HL-60 (cell line): ENCODE data around the gene KLHDC2.
A peak's percentile ranks its signal among the peaks of the same experiment; 100 is the strongest.

Experiments
- DNase-seq, 2 experiments: peaks; one replicate each; pipeline ENCODE4 v3.0.0-alpha.2; 2010 to 2020; ENCODE audit warnings: low read depth in 1 of 2, low spot score in 1 of 2
- H3K27ac ChIP-seq: fragments of 250-450 bp; sonication (Bioruptor Pico); replicated peaks from 2 replicates; pipeline ENCODE4 v1.5.1; 2020; ENCODE audit warnings: mild to moderate bottlenecking, moderate library complexity
- H3K27me3 ChIP-seq: fragments of 250-450 bp; sonication (Bioruptor Pico); 2 replicates; pipeline ENCODE4 v1.5.1; 2021; ENCODE audit warnings: mild to moderate bottlenecking, moderate library complexity; ENCODE audit not compliant: insufficient read depth, poor library complexity, severe bottlenecking
- H3K4me3 ChIP-seq: replicated peaks from 2 replicates; pipeline ENCODE4 v1.5.1; 2011; ENCODE audit warnings: mild to moderate bottlenecking, control low read depth, low read length; ENCODE audit not compliant: insufficient read depth
- GABPA ChIP-seq: IDR thresholded peaks from 2 replicates; pipeline ENCODE4 v1.6.1; 2012; ENCODE audit warnings: low read depth
- POLR2AphosphoS5 ChIP-seq: IDR thresholded peaks from 2 replicates; pipeline ENCODE4 v1.6.1; 2012; ENCODE audit warnings: low read depth
- SPI1 ChIP-seq: IDR thresholded peaks from 2 replicates; pipeline ENCODE4 v1.6.1; 2012; ENCODE audit warnings: low read depth, mild to moderate bottlenecking, borderline replicate concordance
- TF ChIP-seq, protein P1 (sequence below): IDR thresholded peaks from one replicate; pipeline ENCODE4 v1.5.1; 2011; ENCODE audit warnings: low read length, control low read depth, inconsistent platforms; ENCODE audit not compliant: insufficient read depth
- TF ChIP-seq, protein P2 (sequence below): IDR thresholded peaks from 2 replicates; pipeline ENCODE4 v1.6.1; 2012; ENCODE audit warnings: low read depth; ENCODE audit not compliant: insufficient replicate concordance

The KLHDC2 gene

DNA sequence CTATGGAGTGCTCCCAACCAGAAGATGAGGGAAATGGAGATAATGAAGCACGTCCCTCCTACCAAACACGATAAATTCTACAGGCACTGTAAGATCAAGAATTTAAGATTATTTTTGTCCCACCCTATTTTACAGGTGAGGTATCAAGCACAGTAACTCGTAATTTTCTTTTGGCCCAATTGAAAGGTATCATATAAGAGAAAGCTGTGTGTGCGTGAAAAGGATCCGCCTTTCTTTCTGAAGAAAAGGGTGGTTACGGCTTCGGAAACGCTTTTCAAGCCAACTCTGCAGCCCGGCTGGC is 733 bp upstream of the KLHDC2 start:
- no peak for DNase-seq
- TF ChIP-seq SPI1: no peak
- TF ChIP-seq, protein P1, sequence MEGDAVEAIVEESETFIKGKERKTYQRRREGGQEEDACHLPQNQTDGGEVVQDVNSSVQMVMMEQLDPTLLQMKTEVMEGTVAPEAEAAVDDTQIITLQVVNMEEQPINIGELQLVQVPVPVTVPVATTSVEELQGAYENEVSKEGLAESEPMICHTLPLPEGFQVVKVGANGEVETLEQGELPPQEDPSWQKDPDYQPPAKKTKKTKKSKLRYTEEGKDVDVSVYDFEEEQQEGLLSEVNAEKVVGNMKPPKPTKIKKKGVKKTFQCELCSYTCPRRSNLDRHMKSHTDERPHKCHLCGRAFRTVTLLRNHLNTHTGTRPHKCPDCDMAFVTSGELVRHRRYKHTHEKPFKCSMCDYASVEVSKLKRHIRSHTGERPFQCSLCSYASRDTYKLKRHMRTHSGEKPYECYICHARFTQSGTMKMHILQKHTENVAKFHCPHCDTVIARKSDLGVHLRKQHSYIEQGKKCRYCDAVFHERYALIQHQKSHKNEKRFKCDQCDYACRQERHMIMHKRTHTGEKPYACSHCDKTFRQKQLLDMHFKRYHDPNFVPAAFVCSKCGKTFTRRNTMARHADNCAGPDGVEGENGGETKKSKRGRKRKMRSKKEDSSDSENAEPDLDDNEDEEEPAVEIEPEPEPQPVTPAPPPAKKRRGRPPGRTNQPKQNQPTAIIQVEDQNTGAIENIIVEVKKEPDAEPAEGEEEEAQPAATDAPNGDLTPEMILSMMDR: no peak
- TF ChIP-seq, protein P2, sequence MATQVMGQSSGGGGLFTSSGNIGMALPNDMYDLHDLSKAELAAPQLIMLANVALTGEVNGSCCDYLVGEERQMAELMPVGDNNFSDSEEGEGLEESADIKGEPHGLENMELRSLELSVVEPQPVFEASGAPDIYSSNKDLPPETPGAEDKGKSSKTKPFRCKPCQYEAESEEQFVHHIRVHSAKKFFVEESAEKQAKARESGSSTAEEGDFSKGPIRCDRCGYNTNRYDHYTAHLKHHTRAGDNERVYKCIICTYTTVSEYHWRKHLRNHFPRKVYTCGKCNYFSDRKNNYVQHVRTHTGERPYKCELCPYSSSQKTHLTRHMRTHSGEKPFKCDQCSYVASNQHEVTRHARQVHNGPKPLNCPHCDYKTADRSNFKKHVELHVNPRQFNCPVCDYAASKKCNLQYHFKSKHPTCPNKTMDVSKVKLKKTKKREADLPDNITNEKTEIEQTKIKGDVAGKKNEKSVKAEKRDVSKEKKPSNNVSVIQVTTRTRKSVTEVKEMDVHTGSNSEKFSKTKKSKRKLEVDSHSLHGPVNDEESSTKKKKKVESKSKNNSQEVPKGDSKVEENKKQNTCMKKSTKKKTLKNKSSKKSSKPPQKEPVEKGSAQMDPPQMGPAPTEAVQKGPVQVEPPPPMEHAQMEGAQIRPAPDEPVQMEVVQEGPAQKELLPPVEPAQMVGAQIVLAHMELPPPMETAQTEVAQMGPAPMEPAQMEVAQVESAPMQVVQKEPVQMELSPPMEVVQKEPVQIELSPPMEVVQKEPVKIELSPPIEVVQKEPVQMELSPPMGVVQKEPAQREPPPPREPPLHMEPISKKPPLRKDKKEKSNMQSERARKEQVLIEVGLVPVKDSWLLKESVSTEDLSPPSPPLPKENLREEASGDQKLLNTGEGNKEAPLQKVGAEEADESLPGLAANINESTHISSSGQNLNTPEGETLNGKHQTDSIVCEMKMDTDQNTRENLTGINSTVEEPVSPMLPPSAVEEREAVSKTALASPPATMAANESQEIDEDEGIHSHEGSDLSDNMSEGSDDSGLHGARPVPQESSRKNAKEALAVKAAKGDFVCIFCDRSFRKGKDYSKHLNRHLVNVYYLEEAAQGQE: no peak
- no peak for TF ChIP-seq POLR2AphosphoS5
- TF ChIP-seq GABPA: no peak
- Histone ChIP-seq H3K4me3 (peak overlapping the region; percentile 39), H3K27me3 (no peaks in the 10 kb centered on the region), H3K27ac (peak overlapping the region; percentile 91)

DNA sequence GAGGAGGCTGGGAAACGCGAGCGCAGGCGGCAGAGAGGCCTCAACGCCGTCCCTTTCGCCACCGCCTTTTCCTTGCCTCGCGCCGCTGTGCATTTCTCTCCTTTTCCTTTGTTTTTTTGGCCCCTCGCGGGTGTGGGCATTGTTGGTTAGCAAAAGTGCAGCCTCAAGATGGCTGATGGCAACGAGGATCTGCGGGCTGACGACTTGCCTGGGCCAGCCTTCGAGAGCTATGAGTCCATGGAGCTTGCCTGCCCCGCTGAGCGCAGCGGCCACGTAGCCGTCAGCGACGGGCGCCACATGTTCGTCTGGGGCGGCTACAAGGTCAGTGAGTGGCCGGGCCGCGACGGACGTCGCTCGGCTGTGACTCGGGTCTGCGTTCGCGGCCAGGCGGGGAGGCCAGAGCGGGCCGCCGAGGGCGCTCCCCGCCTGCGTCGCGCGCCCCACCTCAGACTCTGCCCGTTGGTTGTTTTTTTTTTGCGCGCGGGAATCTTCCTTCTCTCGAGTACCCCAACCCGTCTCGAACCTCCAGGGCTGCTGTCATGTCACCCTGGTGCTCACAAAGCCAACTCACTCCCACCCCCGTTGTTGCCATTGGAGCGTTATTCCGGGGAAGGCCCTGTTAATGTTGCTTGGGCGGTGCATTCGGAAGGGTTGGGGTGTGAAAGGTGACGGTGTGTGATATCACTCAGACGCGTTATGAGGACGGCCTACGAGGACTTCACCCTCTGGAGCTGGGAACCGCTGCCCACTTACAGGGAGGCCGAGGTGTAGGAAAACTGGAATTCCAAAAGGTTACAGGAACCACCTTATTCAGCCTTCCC is 558 bp downstream of the KLHDC2 start:
- H3K4me3 ChIP-seq: peak overlapping the region; percentile 82
- DNase-seq: peak; percentile 24 to 55

DNA sequence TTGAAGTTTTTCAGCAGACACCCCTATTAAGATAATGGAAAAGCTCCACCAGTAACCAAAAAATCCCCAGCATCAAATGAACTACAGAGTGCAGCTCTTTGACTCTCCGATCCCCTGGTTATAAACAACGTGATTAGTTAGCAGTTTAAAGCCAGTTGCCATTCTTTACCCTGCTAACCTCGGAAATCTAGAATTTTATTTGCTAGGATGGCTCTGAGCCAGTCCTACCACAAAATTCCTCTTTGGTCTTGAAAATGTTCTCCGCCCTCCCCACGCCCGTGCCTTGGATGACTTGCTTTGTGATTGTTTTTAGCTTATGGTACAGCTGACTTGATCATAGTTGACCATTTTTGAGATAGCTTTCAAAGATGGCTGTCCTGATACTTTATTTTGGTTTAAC is 1.2 kb downstream of the KLHDC2 start:
- no peak for DNase-seq
- H3K27me3 ChIP-seq: no peaks in the 10 kb centered on the region
- peak overlapping the region; percentile 82 for H3K4me3 ChIP-seq
- peak overlapping the region; percentile 93 for H3K27ac ChIP-seq
- TF ChIP-seq SPI1 (no peak), GABPA (no peak), POLR2AphosphoS5 (no peak)
- TF ChIP-seq, protein P1: no peak
- TF ChIP-seq, protein P2: no peak

More for the DNA sequence above, 558 bp downstream of the KLHDC2 start:
- H3K27ac ChIP-seq: peak overlapping the region; percentile 93
- no peak for TF ChIP-seq GABPA
- no peak for TF ChIP-seq SPI1
- no peak for TF ChIP-seq POLR2AphosphoS5
- TF ChIP-seq, protein P2: no peak
- TF ChIP-seq, protein P1: no peak
- H3K27me3 ChIP-seq: no peaks in the 10 kb centered on the region
